ENCODE data around the gene CDKAL1. TPM values are rescaled to one million over a fixed set of nuclear protein-coding genes. Genes with fewer than 3 reads are reported as not detected.

CDKAL1 gene
- total and polyA plus RNA-seq, 2 of the 13 experiments (the other 11 are each of a cell fraction or from before 2014, with no cell fraction given) = 9.5 to 27.7 TPM

DNA sequence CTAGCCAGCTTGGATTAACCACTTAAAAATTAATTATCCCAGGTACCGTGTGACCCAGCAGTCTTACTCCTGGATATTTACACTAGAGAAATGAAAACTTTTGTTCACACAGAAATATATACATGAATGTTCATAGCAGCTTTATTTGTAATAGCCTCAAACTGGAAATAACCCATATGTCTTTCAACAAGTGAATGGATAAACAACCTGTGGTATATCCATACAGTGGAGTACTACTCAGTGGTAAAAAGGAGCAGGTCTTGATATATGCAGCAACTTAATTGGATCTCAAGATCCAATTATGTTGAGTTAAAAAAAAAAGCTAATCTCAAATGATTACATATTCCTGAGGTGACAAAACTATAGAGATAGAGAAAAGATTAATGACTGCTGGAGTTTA, 381.4 kb downstream of the CDKAL1 start:
- FAIRE-seq (no peak), DNase-seq (ENCODE audit: low spot score) (no peak), ATAC-seq (no peak)
- Histone ChIP-seq H3K4me3 (replicated peaks in 1 of 3; ENCODE audit: insufficient read depth in 1 of 3, low read depth in 2 of 3, low read length in 3 of 3) (no peak overlapping the region), H3K27ac (ENCODE audit: extremely low read length, insufficient read depth, low read length) (no peak overlapping the region), H3K9me3 (ENCODE audit: low read length) (peaks cover 10% of the 10 kb centered on the region), H3K9ac (ENCODE audit: insufficient read depth, low read depth, low read length) (no peak overlapping the region), H3K4me2 (ENCODE audit: low read depth, low read length) (no peak overlapping the region), H4K20me1 (ENCODE audit: insufficient read depth, low read length) (no peaks in the 10 kb centered on the region), H2AFZ (ENCODE audit: low read length) (no peak overlapping the region), H3K4me1 (ENCODE audit: insufficient read depth, low read length) (no peaks in the 10 kb centered on the region), H3K79me2 (ENCODE audit: insufficient read depth, low read length) (no peaks in the 10 kb centered on the region), H3K36me3 (replicated peaks in 1 of 2; ENCODE audit: control insufficient read depth in 1 of 2, insufficient read depth in 2 of 2, low read length in 2 of 2) (no peaks in the 10 kb centered on the region), H3K27me3 (ENCODE audit: control insufficient read depth in 1 of 2, insufficient read depth in 2 of 2, low read length in 2 of 2) (no peaks in the 10 kb centered on the region)
- ChIA-PET CTCF (ENCODE audit: low intra/inter-chr PET ratio, low total read pairs) (no interaction called here), POLR2A (no interaction called here)
- in situ Hi-C loops (cut with HindIII; ENCODE audit: extremely low pct_ligation_motif_present, low pct_unique_long_range_greater_than_20kb) = no loop called here
- TF ChIP-seq JUND (CRISPR knock-in tag; IDR thresholded peaks at IDR 0.05) (no peak), HHEX (CRISPR knock-in tag; IDR thresholded peaks at IDR 0.05) (no peak)
- 97% methylated on average over 1 of the region's 1 CpG for WGBS (ENCODE audit: low lambda C conversion rate)
- BruUV-seq (replicated peaks) = no TSS peak
- intact Hi-C loops (cut with micrococcal nuclease; ENCODE audit: unreplicated experiment) = no loop called here

DNA sequence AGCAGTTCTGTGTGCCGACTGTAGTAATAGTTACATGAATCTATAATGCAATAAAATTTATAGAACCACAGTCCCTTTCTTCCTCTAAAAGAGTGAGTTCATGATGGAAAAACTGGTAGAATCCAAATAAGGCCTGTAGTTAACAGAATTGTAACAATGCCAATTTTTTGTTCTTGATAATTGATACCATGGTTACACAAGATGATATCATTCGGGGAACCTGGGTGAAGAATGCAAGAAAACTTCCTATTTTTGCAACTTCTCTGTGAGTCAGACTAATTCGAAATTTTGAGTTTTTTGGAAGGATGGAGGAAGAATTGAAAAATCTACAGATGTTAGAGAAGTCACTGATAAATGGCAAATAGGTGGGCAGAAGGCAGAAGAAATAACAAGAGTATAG, 381.8 kb downstream of the CDKAL1 start:
- Histone ChIP-seq H3K79me2 (ENCODE audit: insufficient read depth, low read length) (no peaks in the 10 kb centered on the region), H3K4me3 (replicated peaks in 1 of 3; ENCODE audit: insufficient read depth in 1 of 3, low read depth in 2 of 3, low read length in 3 of 3) (no peak overlapping the region), H3K27ac (ENCODE audit: extremely low read length, insufficient read depth, low read length) (no peak overlapping the region), H3K27me3 (ENCODE audit: control insufficient read depth in 1 of 2, insufficient read depth in 2 of 2, low read length in 2 of 2) (no peaks in the 10 kb centered on the region), H4K20me1 (ENCODE audit: insufficient read depth, low read length) (no peaks in the 10 kb centered on the region), H3K9me3 (ENCODE audit: low read length) (peaks cover 10% of the 10 kb centered on the region), H3K9ac (ENCODE audit: insufficient read depth, low read depth, low read length) (no peak overlapping the region), H2AFZ (ENCODE audit: low read length) (no peak overlapping the region), H3K4me1 (ENCODE audit: insufficient read depth, low read length) (no peaks in the 10 kb centered on the region), H3K36me3 (replicated peaks in 1 of 2; ENCODE audit: control insufficient read depth in 1 of 2, insufficient read depth in 2 of 2, low read length in 2 of 2) (no peaks in the 10 kb centered on the region), H3K4me2 (ENCODE audit: low read depth, low read length) (no peak overlapping the region)
- FAIRE-seq = no peak
- CTCF ChIA-PET (ENCODE audit: low intra/inter-chr PET ratio, low total read pairs) = no interaction called here
- POLR2A ChIA-PET = no interaction called here
- intact Hi-C loops (cut with micrococcal nuclease; ENCODE audit: unreplicated experiment) (no loop called here), in situ Hi-C loops (cut with HindIII; ENCODE audit: extremely low pct_ligation_motif_present, low pct_unique_long_range_greater_than_20kb) (no loop called here)
- no TSS peak for BruUV-seq (replicated peaks)
- TF ChIP-seq ZNF331 (CRISPR knock-in tag; IDR thresholded peaks at IDR 0.05) (no peak), ZNF570 (CRISPR knock-in tag; IDR thresholded peaks at IDR 0.05; ENCODE audit: borderline replicate concordance) (no peak), PAWR (CRISPR knock-in tag; IDR thresholded peaks at IDR 0.05; ENCODE audit: borderline replicate concordance) (no peak), ZNF615 (CRISPR knock-in tag; IDR thresholded peaks at IDR 0.05; ENCODE audit: borderline replicate concordance) (no peak), HNRNPL (IDR thresholded peaks at IDR 0.05; ENCODE audit: low read depth, low read length) (no peak), ZNF761 (CRISPR knock-in tag; conservative IDR thresholded peaks at IDR 0.05) (no peak), NR2F1 (CRISPR knock-in tag; IDR thresholded peaks at IDR 0.05) (no peak), MATR3 (CRISPR knock-in tag; IDR thresholded peaks at IDR 0.05) (no peak), ZNF160 (CRISPR knock-in tag; IDR thresholded peaks at IDR 0.05) (no peak), ZNF878 (CRISPR knock-in tag; IDR thresholded peaks at IDR 0.05) (no peak), ZNF235 (CRISPR knock-in tag; IDR thresholded peaks at IDR 0.05; ENCODE audit: borderline replicate concordance) (no peak), ZNF251 (CRISPR knock-in tag; IDR thresholded peaks at IDR 0.05) (no peak), ZNF775 (CRISPR knock-in tag; IDR thresholded peaks at IDR 0.05; ENCODE audit: borderline replicate concordance) (no peak), ZNF282 (IDR thresholded peaks at IDR 0.05; ENCODE audit: partially characterized antibody) (no peak), RBAK (CRISPR knock-in tag; IDR thresholded peaks at IDR 0.05) (no peak), IRX3 (CRISPR knock-in tag; IDR thresholded peaks at IDR 0.05; ENCODE audit: borderline replicate concordance, low read depth) (no peak), SP5 (CRISPR knock-in tag; IDR thresholded peaks at IDR 0.05; ENCODE audit: borderline replicate concordance, low read depth) (no peak), ELF1 (CRISPR knock-in tag; IDR thresholded peaks at IDR 0.05) (no peak)
- no peak for ATAC-seq
- WGBS (ENCODE audit: low lambda C conversion rate) = 97% methylated on average over 3 of the region's 3 CpGs
- DNase-seq (ENCODE audit: low spot score) = no peak
